Prostate gland (tissue), 2 donors: ENCODE data around the gene TMEM119.

Experiments
- POLR2A ChIP-seq: fragments of 450-650 bp; IDR thresholded peaks from one replicate; pipeline ENCODE4 v1.6.1; 2016; ENCODE audit warnings: antibody characterized with exemption, mild to moderate bottlenecking
- TF ChIP-seq, protein P1 (sequence below), 4 experiments: fragments of 200-600 bp in 2 of 4; fragments of 450-650 bp in 2 of 4; sonication (generic) in 2 of 4; IDR thresholded peaks; 1 replicate in 3 of 4; 2 replicates in 1 of 4; pipeline ENCODE4 v1.5.1; 2016 to 2019; ENCODE audit warnings: antibody characterized with exemption in 4 of 4, mild to moderate bottlenecking in 2 of 4, moderate library complexity in 2 of 4

DNA sequence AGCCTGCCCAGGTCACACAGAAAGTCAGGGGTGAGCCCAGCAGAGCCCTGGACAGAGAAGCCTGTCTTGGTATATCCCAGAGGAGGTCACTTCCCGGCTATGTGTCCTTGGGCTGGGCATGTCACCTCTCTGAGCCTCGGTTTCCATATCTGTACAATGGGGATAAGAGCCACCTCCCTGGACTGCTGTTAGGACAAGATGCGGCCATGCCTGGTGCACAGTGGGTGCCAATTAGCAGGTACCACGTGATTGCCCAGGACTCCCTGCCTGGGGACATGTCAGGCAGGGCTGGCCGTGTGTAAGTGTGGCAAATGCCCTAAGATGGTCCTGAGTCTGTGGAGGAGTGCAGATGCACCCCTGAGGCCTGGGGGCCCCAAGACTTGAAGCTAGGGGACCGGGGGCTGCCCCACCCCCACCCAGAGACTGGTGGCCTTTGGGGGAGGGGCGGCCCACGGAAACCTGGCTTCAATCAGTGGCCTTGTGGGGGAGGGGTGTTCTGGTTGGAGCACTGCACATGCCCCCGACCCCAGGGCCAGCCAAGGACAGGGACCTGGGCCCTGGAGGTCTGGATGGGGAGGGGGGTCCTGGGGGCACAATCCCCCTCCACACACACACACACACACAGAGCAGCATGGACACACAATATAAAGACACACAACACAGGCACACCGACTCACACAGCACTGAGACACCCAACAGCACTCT, 878 bp downstream of the TMEM119 start:
- no peak for TF ChIP-seq POLR2A
- TF ChIP-seq, protein P1, sequence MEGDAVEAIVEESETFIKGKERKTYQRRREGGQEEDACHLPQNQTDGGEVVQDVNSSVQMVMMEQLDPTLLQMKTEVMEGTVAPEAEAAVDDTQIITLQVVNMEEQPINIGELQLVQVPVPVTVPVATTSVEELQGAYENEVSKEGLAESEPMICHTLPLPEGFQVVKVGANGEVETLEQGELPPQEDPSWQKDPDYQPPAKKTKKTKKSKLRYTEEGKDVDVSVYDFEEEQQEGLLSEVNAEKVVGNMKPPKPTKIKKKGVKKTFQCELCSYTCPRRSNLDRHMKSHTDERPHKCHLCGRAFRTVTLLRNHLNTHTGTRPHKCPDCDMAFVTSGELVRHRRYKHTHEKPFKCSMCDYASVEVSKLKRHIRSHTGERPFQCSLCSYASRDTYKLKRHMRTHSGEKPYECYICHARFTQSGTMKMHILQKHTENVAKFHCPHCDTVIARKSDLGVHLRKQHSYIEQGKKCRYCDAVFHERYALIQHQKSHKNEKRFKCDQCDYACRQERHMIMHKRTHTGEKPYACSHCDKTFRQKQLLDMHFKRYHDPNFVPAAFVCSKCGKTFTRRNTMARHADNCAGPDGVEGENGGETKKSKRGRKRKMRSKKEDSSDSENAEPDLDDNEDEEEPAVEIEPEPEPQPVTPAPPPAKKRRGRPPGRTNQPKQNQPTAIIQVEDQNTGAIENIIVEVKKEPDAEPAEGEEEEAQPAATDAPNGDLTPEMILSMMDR (IDR thresholded peaks at IDR 0.05), result no peak
